NCI-H82 (cell line): Measurements from ENCODE around the gene YY2.
"Not testable (repeated sequence)": the region's sequence is repeated elsewhere in the genome, so short reads cannot be mapped to it uniquely, and the experiment has no call there.

Experiments
- DNase-seq: peaks from one replicate; lab custom pipeline; 2025; lab: John Stamatoyannopoulos, UW

Gene YY2

DNA sequence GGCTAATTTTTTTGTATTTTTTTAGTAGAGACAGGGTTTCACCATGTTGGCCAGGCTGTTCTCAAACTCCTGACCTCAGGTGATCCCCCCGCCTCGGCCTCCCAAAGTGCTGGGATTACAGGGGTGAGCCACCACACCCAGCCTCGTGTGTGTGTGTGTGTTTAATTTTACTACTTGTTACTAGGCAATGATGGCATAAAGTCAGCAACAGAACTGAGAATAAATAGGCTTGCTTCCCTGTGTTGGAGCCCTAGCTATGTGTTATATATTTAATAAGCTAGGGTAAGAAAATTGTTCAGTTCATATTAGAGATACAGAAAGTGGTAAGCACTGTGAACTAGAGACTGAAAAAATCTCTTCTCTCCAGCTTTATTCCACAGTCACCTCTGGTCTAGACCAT is 18.4 kb downstream of the YY2 start:
- DNase-seq = not testable (repeated sequence)

DNA sequence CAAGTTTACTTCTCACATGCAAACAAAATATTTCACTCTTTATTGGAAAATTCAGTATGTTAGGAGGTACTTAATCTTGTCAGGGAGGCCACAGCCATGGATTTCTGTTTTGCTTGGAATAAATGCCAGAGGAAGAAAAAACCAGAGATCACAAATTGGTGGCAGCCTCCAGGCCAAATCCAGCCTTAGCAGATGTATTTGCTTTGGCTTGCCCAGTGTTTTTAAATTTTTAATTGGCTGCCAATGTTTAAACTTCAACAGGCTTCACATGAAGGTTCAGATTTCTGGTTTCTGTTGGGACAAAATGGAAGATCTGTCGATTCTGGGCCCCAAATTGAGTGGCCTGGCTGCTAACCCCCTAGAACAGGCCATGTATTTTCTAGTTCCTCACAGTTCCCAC is 19.2 kb downstream of the YY2 start:
- DNase-seq = no peak

DNA sequence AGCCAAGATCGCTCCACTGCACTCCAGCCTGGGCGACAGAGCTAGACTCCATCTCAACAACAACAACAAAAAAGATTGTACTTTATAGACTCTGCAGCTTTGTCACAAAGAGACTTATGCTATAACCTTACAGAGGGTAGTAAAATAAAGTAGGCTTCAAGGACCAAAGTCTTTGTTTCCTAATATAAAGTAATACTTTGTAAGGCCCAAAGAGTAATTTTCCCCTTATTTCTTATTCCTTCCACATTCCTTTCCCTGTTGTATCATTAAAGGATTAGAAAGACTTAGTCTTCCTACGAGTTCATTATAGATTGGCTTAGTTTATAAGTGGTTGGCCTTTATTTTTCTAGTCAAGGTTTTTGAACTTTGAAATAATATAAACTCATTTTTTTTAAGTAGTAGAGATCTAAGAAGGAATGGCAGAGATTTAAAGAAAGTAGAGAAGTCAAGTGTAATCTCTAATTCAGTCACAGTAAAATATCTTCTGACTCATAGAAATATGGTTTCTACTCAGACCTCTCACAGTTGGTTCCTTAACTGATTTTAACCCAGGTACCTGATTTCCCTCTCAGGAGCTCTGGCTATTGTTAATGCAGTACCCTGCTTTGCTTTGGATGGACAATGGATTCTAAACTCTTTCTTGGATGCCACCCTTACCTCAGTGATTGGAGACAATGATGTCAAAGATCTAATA is 26.2 kb downstream of the YY2 start:
- DNase-seq = peak; percentile 1

DNA sequence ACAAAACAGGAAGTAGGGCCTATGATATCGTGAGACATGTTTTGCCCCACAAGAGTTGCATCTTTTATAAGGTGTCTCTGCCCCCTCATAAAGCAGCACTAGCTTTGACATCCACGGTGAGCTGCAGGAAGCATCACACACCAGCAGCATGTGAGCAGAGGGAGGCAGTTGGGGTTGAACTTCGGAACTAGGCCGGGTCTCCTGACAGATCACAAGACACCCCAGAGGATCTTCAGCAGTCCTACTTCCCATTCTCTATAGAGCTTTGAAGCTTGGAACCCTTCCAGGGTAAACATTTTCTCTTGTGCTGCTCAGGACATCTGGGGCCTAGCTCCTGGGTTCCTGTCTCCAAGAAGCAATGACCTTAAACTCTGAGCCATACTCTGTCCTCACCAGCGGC is 27.5 kb downstream of the YY2 start:
- no peak for DNase-seq

DNA sequence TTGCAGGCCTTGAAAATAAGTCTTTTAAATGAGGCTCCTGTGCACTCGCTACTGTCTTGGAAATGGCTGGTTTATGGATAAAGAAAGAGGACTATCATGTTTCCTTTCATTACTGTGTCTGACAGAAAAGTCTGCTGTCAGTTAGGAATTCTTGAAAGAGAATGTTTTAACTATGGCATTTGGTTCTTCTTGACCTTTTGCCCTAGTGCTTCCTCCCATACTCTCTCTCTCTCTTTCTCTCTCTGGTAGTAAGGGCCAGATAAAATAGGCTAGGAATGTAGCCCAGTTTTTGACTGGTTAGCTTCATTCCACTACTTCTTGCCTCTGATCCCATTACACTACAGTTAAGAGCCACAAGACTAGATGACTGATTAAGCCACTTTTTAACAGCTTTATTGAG is 29.8 kb downstream of the YY2 start:
- DNase-seq = no peak

DNA sequence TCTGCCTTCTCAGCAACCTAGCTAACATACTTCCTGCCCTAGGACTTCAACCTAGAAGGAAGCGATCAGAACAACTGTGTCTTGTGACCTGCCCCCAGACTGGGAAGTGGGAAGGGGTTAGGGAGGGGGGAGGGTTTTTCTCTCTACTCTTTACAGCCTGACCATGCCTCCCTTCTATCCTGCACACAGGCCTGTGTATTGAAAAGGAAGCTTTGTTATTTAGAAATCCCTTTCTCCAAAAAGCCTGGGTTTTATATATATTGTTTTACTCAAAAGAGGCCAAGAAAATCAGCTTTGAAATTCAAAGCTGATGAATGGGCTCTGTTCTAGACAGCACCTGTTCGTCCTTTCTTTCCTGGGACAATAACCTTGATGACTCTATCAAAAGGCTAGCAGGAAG is 49.5 kb downstream of the YY2 start:
- no peak for DNase-seq

DNA sequence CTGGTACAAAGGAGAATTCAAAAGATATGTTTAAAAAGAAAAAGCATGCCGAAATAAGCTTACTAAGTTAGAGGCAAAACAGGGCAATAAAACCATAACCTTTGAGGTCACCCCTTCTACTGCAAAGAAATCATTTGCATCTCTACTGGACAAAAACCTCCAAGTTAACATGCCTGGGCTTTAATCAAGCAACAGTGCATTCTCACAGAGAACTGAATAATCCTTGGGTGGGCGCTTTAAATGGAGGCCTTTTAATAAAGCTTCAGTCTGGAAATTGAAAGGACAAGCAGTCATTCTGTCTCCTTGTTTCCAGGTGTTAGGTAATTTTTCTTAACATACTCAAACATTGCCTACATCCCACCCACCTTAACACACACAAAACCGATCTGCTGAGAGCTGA is 50.2 kb downstream of the YY2 start:
- no peak for DNase-seq

DNA sequence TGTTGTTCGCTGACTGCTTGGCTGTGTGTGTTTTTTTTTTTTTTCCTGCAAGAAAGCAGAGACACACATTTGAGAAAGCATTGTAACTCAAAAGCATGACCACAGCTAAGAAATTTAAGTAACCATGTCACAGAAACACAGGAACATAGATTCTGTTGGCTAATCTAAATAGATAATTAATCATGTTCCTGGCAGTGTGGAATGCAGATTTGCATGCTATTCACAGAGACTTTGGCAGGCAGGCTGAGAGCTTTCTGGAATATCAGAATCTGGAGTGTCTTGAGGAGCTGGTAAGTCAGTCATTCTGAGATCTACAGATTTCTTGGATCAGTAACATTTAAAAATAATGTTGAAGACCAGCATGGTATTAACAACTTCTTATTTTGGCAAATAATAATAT is 51.5 kb downstream of the YY2 start:
- DNase-seq = no peak
